Suprapubic skin (tissue), 4 donors: ENCODE data around the gene GPC1.

Experiments
- CTCF ChIP-seq, 2 donors: fragments of 200-600 bp in 1 of 2; fragments of 450-650 bp in 1 of 2; sonication (generic) in 1 of 2; IDR thresholded peaks; one replicate each; pipeline ENCODE4 v1.5.1; 2016 to 2019; ENCODE audit warnings: antibody characterized with exemption in 2 of 2, mild to moderate bottlenecking in 1 of 2, moderate library complexity in 1 of 2
- POLR2A ChIP-seq, 2 donors: fragments of 450-650 bp; IDR thresholded peaks; one replicate each; pipeline ENCODE4 v1.6.1; 2017; ENCODE audit warnings: antibody characterized with exemption in 2 of 2, mild to moderate bottlenecking in 2 of 2, moderate library complexity in 2 of 2
- POLR2AphosphoS5 ChIP-seq, 3 donors: sonication (generic); formaldehyde crosslinking; IDR thresholded peaks; one replicate each; pipeline ENCODE4 v1.6.1; 2017; ENCODE audit warnings: antibody characterized with exemption in 3 of 3

DNA sequence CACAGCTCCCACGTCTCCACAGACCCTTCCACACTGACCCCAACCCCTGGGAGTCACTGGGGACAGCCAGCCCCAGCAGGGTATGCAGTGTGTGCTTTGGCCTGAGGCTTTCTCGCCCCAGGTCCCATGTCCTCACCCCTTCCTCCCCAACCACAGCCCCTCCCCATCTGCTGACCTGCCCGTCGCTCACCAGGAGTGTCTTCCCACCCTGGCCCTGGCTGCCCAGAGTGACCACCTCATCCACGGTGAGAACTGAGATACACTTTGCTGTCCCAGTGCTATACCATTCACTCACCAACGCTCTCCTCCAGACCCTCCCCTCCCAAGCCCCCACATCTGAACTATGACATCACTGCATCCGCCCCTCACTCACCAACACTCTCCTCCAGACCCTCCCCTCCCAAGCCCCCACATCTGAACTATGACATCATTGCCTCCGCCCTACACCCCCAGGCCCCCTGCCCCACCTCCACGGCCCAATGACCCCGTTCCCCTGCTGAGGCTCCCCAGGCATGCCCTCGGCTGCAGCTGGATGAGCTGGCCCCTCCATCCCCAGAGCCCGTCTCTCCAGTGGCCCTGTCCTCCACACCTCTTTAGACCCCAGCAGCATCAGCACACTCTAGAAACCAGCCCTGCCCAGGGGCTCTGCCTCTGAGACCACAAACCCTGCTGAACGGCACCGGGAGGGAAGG, 67.1 kb downstream of the GPC1 start:
- no peak for TF ChIP-seq POLR2AphosphoS5 (IDR thresholded peaks at IDR 0.05)
- no peak for TF ChIP-seq CTCF (IDR thresholded peaks at IDR 0.05)
- TF ChIP-seq POLR2A (IDR thresholded peaks at IDR 0.05) = no peak
